Right lung (tissue), 10 donors: Measurements from ENCODE around the gene SUCLA2. TPM values are rescaled to one million over a fixed set of nuclear protein-coding genes. Genes with fewer than 3 reads are reported as not detected.
"Not testable (repeated sequence)": the region's sequence is repeated elsewhere in the genome, so short reads cannot be mapped to it uniquely, and the experiment has no call there.

Experiments used
- DNase-seq, 2 donors: peaks; one replicate each; pipeline ENCODE4 v3.0.0-alpha.2; 2013
- long read RNA-seq, 8 donors: transcript quantifications; one replicate each; lab custom pipeline, GENCODE V29; 2026
- polyA plus RNA-seq, 5 donors: library from polyadenylated mRNA; unstranded; fragments of 120-200 nt; gene quantifications; one replicate each; pipeline versions ENCODE4 v1.2.1 to v1.2.3, GENCODE V29; 2013; ENCODE audit warnings: inconsistent platforms in 1 of 5, low replicate concordance in 1 of 5; ENCODE audit not compliant: insufficient read length in 5 of 5, insufficient read depth in 1 of 5

The SUCLA2 gene
- 10 to 100 TPM; 55.5 to 78.7 (median 73.4) TPM for polyA plus RNA-seq
- long read RNA-seq, donor 1, transcript SUCLA2-219 (11 exons, 2,111 nt) = major isoform, 15 of 92 reads
- long read RNA-seq, donor 1, transcript SUCLA2-205 (4 exons, 710 nt) = minor isoform, 9 of 92 reads
- long read RNA-seq, donor 1, partial matches to known transcripts = 68 of 92 reads
- long read RNA-seq, donor 1, other reads (novel, unspliced or antisense) = 0 of 92 reads
- long read RNA-seq, donor 2, transcript SUCLA2-219 (11 exons, 2,111 nt) = major isoform, 9 of 70 reads
- long read RNA-seq, donor 2, partial matches to known transcripts = 60 of 70 reads
- long read RNA-seq, donor 2, other reads (novel, unspliced or antisense) = 0 of 70 reads
- long read RNA-seq, donor 3, transcript SUCLA2-205 (4 exons, 710 nt) = minor isoform, 5 of 50 reads
- long read RNA-seq, donor 3, transcript SUCLA2-219 (11 exons, 2,111 nt) = major isoform, 12 of 50 reads
- long read RNA-seq, donor 3, partial matches to known transcripts = 31 of 50 reads
- long read RNA-seq, donor 3, other reads (novel, unspliced or antisense) = 0 of 50 reads
- long read RNA-seq, donor 4, partial matches to known transcripts = 14 of 31 reads
- long read RNA-seq, donor 4, other reads (novel, unspliced or antisense) = 13 of 31 reads
- long read RNA-seq, donor 5, transcript SUCLA2-219 (11 exons, 2,111 nt) = major isoform, 12 of 72 reads
- long read RNA-seq, donor 5, partial matches to known transcripts = 53 of 72 reads
- long read RNA-seq, donor 5, other reads (novel, unspliced or antisense) = 0 of 72 reads
- long read RNA-seq, donor 6, transcript SUCLA2-219 (11 exons, 2,111 nt) = major isoform, 10 of 129 reads
- long read RNA-seq, donor 6, transcript SUCLA2-205 (4 exons, 710 nt) = minor isoform, 5 of 129 reads
- long read RNA-seq, donor 6, partial matches to known transcripts = 111 of 129 reads
- long read RNA-seq, donor 6, other reads (novel, unspliced or antisense) = 0 of 129 reads
- long read RNA-seq, donor 7, transcript SUCLA2-219 (11 exons, 2,111 nt) = major isoform, 13 of 80 reads
- long read RNA-seq, donor 7, partial matches to known transcripts = 62 of 80 reads
- long read RNA-seq, donor 7, other reads (novel, unspliced or antisense) = 0 of 80 reads
- long read RNA-seq, donor 8, transcript SUCLA2-219 (11 exons, 2,111 nt) = major isoform, 5 of 14 reads
- long read RNA-seq, donor 8, partial matches to known transcripts = 9 of 14 reads
- long read RNA-seq, donor 8, other reads (novel, unspliced or antisense) = 0 of 14 reads

DNA sequence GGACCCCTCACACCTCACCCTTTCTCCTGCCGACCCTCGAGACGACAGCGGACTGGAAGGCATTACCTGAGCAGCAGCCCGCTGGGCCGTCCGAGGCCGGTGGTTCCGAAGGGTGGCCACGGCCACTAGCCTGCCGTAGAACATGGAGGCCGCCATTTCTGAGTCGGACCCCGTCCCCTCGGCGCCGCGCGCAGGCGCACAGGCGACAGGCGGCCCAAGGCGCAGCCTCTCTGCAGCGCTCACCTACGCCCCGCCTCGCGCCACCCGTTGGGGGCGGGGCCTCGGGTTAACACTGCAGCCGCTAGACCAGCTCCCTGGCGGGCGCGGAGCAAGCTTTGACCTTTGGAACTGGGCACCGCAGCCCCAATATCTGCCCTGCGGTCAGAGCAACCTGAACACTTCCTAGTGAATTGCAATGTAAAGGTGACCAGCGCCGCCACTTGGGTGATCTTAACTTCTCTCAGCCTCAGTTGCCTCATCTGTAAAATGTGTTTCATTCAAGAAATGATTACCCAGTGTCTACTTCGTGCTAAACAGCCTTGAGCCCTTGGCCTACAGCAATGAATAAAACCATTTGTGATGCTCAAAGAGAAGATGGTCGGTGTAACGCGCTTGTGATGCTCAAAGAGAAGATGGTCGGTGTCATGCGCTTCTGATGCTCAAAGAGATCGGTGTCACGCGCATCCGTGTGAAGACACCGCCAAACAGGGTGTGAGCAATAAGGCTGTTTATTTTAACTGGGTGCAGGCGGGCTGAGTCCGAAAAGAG lies at the start of gene SUCLA2:
Gene SUCLA2, minus strand, starts transcription at position 160 of the 768 bp plus-strand sequence. Its CDS starts 4 bp downstream, at position 156.
- peak; percentile 87 to 89 for DNase-seq

DNA sequence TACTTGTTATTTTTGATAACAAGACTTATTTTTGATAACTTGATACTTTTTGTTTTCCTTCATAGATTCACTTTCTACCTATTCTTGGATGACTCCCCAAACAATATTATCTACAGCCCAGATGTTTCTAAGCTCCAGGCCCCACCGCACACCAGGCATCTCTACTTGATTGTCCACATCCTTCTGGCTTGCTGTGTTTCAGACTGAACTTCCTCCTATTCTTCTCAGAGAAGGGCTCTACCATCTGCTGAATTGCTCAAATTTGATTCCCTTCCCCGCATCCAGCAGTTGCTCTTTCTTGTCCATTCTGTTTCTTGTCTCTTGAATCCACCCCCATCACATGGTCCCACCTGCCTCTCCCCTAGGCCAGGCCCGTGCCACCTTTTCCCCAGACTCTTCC lies 49.5 kb upstream of the SUCLA2 start:
- no peak for DNase-seq

DNA sequence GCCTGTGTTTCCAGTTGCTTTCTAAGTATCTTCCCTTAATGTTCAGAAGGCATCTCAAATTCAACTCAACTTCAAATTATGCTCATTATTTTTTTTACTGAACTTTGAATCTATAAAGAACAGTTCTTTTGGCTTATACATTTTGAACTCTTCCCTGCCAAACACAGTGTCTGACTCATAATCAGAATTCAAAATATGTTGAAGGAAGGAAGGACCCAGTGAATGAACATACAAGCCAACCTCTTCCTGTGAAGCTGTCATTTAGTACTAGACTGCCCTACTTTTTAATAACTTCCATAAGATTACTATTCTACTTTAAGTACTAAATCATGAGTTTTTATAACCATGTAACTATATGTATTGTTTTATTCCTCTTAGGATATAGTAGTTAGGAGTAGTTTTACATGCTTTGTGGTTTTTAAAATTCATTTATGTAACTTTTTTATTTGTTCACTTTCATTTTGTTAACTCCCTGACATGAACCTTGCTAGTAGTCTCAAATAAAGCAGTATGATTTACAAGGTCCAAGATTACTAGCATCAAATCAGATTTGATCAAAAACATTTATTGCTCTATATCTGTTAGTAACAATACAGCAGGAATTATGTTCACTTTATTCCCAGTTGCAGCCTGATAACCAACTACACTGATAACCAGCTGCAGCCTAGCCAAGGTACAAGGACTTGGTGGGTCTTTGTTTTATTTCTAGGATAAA lies 42.9 kb upstream of the SUCLA2 start:
- no peak for DNase-seq

DNA sequence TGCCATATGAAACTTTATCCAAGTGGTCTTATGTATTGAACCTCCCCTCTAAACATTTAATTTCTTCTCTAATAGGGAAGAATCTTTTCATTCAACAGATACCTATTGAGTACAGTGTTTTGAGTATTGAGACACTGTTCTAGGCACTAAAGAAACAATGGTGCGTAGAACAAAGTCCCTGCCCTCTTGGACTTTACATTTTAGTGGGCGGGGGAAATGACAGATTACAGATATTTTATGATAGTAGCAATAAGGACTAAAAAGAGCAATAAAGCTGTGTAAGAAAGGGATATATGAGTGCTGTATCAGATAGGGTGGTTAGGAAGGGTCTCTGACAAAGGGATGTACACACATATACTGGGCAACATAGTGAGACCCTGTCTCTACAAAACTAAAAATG lies 41.8 kb upstream of the SUCLA2 start:
- no peak for DNase-seq

DNA sequence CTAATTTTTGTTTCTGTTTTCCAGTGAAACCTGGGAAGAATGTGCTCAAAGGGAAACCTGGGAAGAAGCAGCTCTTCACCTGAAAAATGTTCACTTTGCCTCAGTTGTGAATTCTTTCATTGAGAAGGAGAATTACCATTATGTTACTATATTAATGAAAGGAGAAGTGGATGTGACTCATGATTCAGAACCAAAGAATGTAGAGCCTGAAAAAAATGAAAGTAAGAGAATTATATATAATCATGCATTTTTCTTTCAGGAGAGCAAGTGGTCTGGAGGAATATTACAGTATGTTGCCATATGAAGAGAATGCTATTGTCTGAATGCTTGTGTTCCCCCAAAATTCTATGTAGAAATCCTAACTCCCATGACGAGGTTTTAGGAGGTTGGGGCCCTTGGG lies 39.8 kb upstream of the SUCLA2 start:
- DNase-seq = no peak

DNA sequence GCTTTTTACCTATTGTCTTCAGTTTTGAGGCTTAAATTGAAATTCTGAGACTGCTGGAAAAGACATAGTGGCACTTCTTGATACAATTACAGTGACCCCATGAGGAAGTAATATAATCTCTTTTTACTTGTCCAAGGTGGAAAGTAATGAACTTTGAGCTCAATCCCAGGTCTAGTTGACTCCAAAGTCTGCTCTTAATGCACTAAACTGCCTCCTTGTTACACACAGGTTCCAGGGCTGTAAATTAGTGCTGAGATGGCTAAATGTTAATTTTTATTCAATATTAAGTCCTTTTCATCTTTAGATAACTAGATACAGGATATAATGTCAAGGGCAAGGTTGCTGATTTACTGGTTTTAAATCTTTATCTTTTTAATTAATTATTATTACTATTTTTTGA lies 39.0 kb upstream of the SUCLA2 start:
- DNase-seq = no peak

DNA sequence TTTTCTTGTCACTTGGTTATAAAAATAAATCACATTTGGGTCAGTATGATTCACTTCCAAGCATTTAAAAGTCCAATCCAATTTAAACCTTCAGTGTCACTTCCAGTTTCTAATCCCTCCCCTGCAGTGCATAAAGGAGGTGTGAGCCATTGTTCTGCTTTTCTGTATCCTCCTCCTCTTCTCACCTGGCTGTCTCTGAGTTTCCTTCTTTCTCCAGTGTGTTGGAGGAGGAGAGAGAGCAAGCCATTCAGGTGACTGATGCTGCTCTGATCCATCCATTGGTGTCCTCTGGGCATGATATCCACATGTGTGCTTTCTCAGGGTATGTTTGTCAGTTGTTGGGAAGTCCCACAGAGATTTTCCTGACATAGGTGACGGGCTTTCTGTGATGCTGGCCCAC lies 37.7 kb upstream of the SUCLA2 start:
- DNase-seq = no peak

DNA sequence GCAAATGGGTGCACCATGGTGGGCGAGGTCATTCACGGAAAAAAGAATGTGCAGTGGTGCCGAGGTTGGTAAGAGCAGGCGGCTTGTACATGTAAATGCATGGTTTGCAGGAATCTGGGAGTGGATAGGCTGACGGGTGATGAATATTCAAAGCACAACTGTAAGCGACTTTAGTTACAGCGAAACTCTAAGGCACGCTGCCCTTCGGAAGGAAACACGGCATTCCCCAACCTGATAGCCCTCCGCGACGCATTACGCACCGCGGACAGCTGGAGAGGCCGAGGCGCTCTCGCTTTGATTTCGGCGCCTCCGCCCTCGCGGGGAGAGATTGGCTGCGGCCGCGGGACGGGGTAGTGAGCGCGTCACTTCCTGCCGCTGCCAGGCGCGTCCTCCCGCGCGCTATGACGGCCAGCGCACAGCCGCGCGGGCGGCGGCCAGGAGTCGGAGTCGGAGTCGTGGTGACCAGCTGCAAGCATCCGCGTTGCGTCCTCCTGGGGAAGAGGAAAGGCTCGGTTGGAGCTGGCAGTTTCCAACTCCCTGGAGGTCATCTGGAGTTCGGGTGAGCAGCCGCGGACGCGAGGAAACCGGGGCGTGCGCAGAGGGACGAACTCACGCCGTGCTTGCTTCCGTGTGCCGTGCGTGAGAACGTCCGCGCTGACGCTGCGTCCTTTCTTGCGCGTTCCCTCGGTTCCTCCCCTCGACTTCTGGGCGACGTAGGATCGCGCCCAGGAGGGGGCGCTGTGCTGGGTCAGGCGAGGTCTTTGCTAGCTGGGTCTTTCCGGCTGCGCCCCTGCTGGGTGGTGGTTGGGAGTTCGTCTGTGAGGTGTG lies 36.5 kb upstream of the SUCLA2 start, which contains the start of gene NUDT15:
Gene NUDT15, plus strand, starts transcription at position 381 of the 828 bp plus-strand sequence. Its CDS starts 21 bp downstream, at position 402.
- DNase-seq = peak; percentile 97 to 98

DNA sequence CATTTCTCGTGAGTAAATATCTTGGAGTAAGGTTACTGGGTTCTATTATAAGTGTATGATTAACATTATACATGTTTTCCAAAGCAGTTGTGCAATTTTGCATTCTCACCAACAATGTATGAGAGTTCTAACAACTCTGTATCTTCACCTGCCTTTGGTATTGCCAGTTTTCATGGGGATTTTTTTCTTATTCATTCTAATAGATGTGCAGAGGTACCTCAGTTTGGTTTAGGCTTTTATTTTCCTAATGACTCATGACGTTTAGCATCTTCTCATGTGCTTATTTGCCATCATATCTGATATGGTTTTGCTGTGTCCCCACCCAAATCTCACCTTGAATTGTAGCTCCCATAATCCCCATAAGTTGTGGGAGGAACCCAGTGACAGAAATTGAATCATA lies 28.8 kb upstream of the SUCLA2 start:
- DNase-seq = no peak

DNA sequence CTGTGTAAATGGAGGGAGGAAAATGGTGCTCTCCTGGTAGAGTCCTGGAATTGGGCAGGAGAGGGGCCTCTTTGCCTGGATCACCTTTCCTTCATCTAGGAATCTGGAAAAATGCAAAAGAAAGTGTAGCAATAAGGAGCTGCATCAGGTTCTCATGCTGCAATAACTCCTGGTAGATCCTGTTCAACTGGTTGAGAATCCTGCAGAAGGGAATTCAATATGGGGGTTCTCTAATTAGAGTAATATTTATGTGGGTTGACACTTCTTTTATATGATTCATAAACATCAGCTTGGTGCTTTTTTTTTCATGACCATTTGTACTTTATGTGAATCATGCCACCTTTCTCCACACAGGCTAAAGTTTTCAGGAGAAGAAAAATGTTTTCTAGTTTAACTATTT lies 27.0 kb upstream of the SUCLA2 start:
- DNase-seq = no peak

DNA sequence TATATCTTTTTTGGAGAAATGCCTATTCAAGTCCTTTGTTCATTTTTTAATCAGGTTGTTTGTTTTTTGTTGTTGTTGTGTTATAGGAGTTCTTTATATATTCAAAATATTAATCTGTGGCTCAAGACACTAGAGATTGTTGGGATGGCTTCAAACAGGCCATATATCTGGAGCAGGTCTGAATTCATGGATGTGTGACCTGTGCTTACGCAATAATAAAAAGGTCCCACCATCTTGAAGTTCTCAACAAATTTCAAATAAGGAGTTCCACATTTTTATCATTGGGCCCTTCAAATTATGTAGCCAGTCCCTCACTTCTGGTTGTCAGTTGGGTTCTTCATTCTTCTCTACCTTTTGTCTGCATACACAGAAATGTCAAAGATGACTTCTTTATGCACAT lies 18.7 kb upstream of the SUCLA2 start:
- DNase-seq = no peak

DNA sequence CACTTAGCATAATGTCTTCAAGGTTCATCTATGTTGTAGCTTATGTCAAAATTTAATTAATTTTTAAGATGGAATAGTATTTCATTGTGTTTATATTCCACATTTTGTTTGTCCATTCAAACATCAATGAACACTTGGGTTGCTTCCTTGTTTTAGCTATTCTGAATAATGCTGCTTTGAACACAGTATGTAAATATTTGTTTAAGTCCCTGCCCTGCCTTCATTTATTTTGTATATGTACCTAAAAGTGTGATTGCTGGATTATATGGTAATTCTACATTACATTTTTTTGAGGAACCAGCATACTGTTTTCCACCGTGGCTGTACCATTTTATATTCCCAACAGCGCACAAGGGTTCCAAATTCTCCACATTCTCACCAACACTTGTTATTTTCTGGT lies 17.6 kb upstream of the SUCLA2 start:
- DNase-seq = no peak

DNA sequence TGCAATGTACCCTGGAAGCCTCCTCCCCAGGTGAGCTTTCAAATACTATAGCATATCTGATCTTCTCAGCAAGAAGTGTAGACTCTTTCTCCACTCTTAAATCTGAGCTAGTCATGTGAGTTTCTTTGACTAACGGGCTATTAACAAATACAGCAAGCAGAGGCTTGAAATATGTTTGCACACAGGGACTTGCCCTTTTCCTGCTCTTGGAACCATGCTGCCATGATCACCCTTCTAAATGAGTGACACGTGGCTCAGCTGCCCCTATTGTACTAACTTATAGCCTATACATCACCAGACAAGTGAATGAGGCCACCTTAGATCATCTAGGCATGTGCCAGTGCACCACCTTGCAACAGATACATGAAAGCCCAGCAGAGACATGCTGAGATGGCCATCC lies 13.3 kb upstream of the SUCLA2 start:
- no peak for DNase-seq

DNA sequence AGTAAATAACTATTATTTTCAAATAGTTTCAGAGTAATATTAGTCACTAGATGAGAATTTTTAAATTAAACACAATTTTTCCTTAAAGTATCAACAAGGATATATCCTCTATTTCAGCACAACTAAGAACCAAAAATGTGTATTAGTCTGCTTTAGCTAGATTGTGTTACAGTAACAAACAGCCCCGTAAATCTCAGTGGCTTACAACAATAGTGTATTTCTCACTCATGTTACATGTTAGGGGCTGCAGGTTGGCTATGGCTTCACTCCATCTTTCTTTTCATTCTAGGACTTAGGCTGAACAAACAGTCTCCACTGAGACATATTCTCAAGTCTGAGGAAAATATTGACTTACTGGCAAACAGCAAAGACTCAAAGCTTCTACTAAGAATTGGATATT lies 11.6 kb upstream of the SUCLA2 start:
- DNase-seq = no peak

DNA sequence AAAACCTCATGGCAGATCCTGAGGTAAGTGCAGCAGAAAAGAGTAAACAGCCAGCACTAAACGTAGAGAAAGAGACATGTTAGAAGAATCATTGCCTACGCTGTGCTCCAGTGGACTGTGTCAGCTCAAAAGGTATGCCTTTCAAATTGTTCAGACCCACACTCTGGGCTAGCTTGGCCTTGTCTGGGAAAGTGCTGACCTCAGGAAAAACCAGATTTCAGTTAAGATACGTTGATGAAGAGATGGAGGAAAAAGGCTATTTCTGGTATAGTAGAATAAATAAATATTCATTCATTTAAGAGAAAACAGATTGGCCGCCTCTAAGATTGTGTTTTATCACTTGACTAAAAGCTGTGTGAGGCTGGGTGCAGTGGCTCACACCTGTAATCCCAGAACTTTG lies 9.6 kb upstream of the SUCLA2 start:
- DNase-seq = no peak

DNA sequence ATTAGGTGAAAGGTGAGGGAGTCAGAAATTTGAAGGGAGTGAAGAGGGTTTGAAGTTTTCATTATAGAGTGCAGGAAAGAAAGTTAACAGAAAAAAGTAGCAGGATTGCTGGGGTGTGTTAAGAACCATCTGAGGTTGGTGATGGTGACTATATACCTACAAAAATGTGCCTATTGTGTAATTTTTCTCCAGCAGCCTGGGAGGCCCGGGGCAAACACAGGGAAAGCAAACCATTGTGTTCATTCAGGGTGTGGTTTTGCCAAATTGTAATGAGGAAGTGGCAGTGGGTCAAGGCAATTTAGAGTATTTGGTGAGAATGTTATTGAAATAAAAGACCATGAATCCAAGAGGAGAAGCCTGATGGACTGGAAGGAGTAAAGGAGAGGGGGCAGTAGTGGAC lies 8.2 kb upstream of the SUCLA2 start:
- no peak for DNase-seq

DNA sequence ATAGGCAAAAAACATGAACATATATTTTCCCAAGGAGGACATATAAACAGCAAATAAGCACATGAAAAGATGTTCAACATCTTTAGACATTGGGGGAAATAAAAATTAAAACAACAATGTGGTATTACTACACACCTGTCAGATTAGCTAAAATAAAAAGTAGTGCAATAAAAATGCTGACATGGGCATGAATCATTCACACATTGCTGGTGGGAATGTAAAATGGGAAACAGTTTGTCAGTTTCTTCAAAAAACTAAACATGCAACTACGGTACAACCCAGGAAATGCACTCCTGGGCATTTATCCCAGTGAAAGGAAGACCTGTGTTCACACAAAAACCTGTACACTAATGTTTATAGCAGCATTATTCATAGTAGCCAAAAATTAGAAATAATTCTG lies 5.3 kb upstream of the SUCLA2 start:
- DNase-seq = no peak

DNA sequence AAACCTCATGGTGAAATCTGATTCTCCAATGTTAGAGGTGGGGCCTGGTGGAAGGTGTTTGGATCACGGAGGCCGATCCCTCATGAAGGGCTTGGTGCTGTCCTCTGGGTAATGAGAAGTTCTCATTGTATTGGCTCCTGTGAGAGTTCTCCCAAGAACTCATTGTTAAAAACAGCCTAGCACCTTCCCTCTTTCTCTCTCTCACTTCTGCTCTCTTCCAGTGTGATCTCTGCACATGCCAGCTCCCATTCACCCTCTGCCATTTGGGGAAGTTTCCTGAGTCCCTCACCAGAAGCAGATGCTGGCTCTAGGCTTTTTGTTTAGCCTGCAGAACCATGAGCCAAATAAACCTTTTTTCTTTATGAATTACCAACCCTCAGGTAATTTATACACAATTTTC lies 3.1 kb upstream of the SUCLA2 start:
- DNase-seq = no peak

DNA sequence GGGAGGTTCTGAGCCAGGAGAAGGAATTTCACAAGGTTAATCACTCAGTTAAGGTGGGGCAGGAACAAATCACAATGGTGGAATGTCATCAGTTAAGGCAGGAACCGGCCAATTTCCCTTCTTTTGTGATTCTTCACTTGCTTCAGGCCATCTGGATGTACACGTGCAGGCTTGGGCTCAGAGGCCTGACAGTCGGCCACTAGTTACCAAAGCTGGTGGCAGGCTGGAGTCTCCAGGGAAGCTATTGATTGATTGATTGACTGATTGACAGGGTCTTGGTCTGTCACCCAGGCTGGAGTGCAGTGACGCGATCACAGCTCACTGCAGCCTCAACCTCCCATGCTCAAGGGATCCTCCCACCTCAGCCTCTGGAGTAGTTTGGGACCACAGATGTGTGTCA lies 926 bp upstream of the SUCLA2 start:
- DNase-seq = not testable (repeated sequence)
